ENCODE measurements around the gene ERLIN1.

The ERLIN1 gene

GRCh38 chr10:100141446-100142087 lies 44.3 kb downstream of the ERLIN1 start:
- DNase-seq (ENCODE audit: low read depth): no peak

DNA sequence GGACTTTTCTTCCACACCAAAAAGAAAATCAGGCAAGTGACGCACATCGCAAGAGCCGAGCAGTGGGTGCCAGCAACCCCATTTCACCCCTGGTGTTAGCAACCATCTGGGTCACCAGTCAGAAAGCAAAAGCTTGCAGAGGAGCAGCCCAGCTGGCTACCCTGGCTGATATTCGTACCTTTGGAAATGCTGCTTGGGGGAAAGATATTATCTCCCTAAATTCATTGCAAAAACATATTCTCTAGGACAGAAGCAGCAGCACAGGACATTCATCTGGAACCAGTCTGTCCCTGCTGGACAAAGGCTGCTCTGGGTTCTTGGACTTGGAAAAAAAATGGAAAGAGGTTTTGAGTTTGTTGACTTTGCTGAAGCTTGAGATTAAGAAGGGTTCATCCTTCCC lies 45.8 kb downstream of the ERLIN1 start:
- no peak for DNase-seq (ENCODE audit: low read depth)
- no peak overlapping the region for H3K4me3 ChIP-seq (ENCODE audit: control insufficient read depth, low read depth, low read length)
- TF ChIP-seq CTCF (conservative IDR thresholded peaks at IDR 0.05; ENCODE audit: control insufficient read depth, insufficient read depth, low read depth, low read length): no peak

More at GRCh38 chr10:100141446-100142087, 44.3 kb downstream of the ERLIN1 start:
- no peak for TF ChIP-seq CTCF (conservative IDR thresholded peaks at IDR 0.05; ENCODE audit: control insufficient read depth, insufficient read depth, low read depth, low read length)
- H3K4me3 ChIP-seq (ENCODE audit: control insufficient read depth, low read depth, low read length): no peak overlapping the region

- no peak for DNase-seq (ENCODE audit: low read depth)
- no peak overlapping the region for H3K4me3 ChIP-seq (ENCODE audit: control insufficient read depth, low read depth, low read length)
- TF ChIP-seq CTCF (conservative IDR thresholded peaks at IDR 0.05; ENCODE audit: control insufficient read depth, insufficient read depth, low read depth, low read length): no peak
Observed at GRCh38 chr10:100138921-100139496, 46.8 kb downstream of the ERLIN1 start.

DNA sequence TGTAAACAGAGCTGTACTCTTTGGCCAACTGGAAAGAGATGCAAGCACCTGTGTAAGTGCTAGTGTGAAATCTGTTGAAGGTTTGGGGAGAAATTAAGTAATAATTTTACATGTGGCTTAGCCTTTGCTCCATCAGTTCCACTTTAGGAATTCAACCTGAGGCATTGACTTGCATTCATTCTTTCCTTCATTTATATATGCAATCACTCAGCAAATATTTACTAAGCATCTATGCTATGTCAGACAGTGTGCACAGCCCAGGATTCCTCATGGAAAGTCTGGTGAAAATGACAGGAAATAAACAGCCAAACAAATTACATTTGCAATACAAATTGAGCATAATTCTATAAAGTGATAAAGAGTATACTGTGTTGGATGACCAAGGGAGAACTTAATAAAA lies 50.3 kb downstream of the ERLIN1 start:
- DNase-seq (ENCODE audit: low read depth): no peak
- TF ChIP-seq CTCF (conservative IDR thresholded peaks at IDR 0.05; ENCODE audit: control insufficient read depth, insufficient read depth, low read depth, low read length): no peak
- H3K4me3 ChIP-seq (ENCODE audit: control insufficient read depth, low read depth, low read length): no peak overlapping the region

GRCh38 chr10:100133801-100134200 lies 52.0 kb downstream of the ERLIN1 start:
- TF ChIP-seq CTCF (conservative IDR thresholded peaks at IDR 0.05; ENCODE audit: control insufficient read depth, insufficient read depth, low read depth, low read length): no peak
- H3K4me3 ChIP-seq (ENCODE audit: control insufficient read depth, low read depth, low read length): no peak overlapping the region
- no peak for DNase-seq (ENCODE audit: low read depth)

DNA sequence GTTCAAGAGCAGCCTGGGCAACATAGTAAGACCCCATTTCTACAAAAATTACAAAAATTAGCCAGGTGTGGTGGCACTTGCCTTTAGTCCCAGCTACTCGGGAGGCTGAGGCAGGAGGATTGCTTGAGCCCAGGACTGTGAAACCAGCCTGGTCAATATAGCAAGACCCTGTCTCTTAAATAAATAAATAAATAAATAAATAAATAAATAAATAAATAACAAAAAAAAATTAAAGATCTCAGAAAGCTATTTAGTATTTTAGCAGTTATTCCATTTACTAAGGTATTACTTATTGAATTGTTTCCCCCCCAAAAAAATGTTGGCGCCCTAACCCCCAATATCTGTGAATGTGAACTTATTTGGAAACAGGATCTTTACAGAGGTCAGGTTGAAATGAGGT lies 53.4 kb downstream of the ERLIN1 start:
- no peak for TF ChIP-seq CTCF (conservative IDR thresholded peaks at IDR 0.05; ENCODE audit: control insufficient read depth, insufficient read depth, low read depth, low read length)
- DNase-seq (ENCODE audit: low read depth): no peak
- no peak overlapping the region for H3K4me3 ChIP-seq (ENCODE audit: control insufficient read depth, low read depth, low read length)
